ENCODE measurements around the gene PPDPF. TPM values are rescaled to one million over a fixed set of nuclear protein-coding genes. Genes with fewer than 3 reads are reported as not detected.

Gene PPDPF
- total RNA-seq, 1 donor from 2014 or later: 251 TPM

DNA sequence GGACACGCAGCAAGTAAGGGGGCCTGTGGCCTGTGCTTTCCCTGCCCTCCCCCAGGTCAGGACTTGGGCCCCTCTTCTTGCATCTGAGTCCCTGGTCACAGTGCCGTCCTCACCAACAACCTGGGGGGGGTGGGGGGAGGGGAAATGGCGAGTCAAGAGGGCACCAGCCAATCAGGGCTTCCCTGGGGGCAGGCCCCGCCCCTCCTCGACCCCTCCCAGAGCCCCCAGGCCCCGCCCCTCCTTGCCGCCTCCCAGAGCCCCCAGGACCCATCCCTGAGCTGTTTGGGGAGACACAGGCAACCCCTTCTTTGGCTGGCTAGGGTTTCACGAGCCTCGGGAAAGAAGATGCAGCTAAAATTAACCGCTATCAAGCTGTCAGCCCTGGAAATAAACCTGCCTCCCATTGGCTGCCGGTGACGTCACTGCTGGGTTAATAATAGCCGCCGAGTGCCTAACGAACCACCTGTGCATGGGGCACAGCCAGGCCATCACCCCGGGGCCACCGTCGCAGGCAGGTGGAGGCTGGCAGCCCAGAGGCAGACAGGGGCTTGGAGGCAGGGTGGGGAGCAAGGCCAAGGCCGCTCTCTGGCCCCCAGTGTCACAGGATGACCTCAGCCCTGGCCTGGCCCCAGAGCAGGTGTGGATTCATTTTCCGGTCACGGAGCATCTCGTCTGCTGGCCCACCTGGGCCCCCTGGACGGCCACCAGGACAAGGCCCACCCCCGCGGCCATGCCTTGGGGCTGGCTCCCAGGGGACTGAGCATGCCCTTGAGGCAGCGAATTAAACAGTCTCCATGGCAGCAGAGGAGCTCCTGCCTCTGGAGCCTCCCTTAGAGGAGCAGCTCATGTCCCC is 18.5 kb upstream of the PPDPF start:
- Histone ChIP-seq H3K4me1 (ENCODE audit: insufficient read depth, low read length) (no peaks in the 10 kb centered on the region), H3K4me3 (ENCODE audit: insufficient read depth, low read depth, low read length) (no peak overlapping the region), H2AFZ (ENCODE audit: low read depth, low read length) (no peak overlapping the region), H3K79me2 (ENCODE audit: insufficient read depth, low read length) (no peaks in the 10 kb centered on the region), H3K9ac (ENCODE audit: low read length) (no peak overlapping the region), H3K36me3 (ENCODE audit: insufficient read depth, low read length) (no peaks in the 10 kb centered on the region), H3K27ac (ENCODE audit: low read depth, low read length) (no peak overlapping the region), H3K27me3 (ENCODE audit: insufficient read depth, low read length) (peaks cover 14% of the 10 kb centered on the region), H3K4me2 (ENCODE audit: low read length) (peak overlapping the region; percentile 8), H4K20me1 (ENCODE audit: insufficient read depth, low read length) (no peaks in the 10 kb centered on the region), H3K9me3 (ENCODE audit: insufficient read depth, low read depth, low read length) (peaks cover 16% of the 10 kb centered on the region)
- TF ChIP-seq, protein P1, sequence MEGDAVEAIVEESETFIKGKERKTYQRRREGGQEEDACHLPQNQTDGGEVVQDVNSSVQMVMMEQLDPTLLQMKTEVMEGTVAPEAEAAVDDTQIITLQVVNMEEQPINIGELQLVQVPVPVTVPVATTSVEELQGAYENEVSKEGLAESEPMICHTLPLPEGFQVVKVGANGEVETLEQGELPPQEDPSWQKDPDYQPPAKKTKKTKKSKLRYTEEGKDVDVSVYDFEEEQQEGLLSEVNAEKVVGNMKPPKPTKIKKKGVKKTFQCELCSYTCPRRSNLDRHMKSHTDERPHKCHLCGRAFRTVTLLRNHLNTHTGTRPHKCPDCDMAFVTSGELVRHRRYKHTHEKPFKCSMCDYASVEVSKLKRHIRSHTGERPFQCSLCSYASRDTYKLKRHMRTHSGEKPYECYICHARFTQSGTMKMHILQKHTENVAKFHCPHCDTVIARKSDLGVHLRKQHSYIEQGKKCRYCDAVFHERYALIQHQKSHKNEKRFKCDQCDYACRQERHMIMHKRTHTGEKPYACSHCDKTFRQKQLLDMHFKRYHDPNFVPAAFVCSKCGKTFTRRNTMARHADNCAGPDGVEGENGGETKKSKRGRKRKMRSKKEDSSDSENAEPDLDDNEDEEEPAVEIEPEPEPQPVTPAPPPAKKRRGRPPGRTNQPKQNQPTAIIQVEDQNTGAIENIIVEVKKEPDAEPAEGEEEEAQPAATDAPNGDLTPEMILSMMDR (IDR thresholded peaks at IDR 0.05; ENCODE audit: insufficient read depth, low read depth, low read length): no peak
- no peak for TF ChIP-seq EZH2 (IDR thresholded peaks at IDR 0.05; ENCODE audit: insufficient read depth, low read length)
- no peak overlapping the region for H3K4me3 Mint-ChIP-seq (ENCODE audit: unreplicated experiment)
- peaks cover 19% of the 10 kb centered on the region for H3K27me3 Mint-ChIP-seq (ENCODE audit: low read depth, unreplicated experiment)
- no peak overlapping the region for H3K27ac Mint-ChIP-seq (ENCODE audit: unreplicated experiment)
- no peak for FAIRE-seq
- H3K9me3 Mint-ChIP-seq (ENCODE audit: unreplicated experiment): peaks cover 14% of the 10 kb centered on the region
- DNase-seq (ENCODE audit: low read depth): no peak
- no peaks in the 10 kb centered on the region for H3K4me1 Mint-ChIP-seq (ENCODE audit: low read depth, unreplicated experiment)
- no peaks in the 10 kb centered on the region for H3K36me3 Mint-ChIP-seq (ENCODE audit: low read depth, unreplicated experiment)

DNA sequence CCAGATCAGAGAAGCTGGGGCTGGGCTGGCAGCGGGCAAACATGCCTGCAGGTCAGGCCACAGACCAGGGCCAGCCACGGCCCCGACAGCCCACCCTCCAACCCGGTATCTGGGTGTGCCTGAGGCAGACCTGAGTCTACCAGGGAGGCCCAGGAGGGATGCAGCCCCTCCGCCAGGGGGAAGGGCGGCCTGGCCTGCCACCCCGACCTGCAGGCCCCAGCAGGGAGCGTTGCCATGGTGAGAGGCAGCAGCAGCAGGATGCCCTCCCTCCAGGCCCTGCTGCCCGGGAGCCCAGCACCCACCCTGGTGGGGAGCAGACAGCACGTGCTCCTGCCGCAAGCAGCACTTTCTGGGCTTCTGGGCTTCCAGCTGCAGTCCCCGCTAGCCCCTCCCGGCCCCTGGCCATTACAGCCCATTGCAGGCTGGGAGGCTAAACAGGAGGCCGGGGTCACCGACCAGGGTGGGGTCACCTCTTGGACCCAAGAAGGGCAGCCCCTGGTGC is 17.8 kb upstream of the PPDPF start:
- H3K36me3 ChIP-seq (ENCODE audit: insufficient read depth, low read length): no peaks in the 10 kb centered on the region
- no peak overlapping the region for H3K4me3 ChIP-seq (ENCODE audit: insufficient read depth, low read depth, low read length)
- no peaks in the 10 kb centered on the region for H3K79me2 ChIP-seq (ENCODE audit: insufficient read depth, low read length)
- peaks cover 16% of the 10 kb centered on the region for H3K9me3 ChIP-seq (ENCODE audit: insufficient read depth, low read depth, low read length)
- Mint-ChIP-seq H3K4me1 (ENCODE audit: low read depth, unreplicated experiment) (no peaks in the 10 kb centered on the region), H3K27ac (ENCODE audit: unreplicated experiment) (no peak overlapping the region), H3K9me3 (ENCODE audit: unreplicated experiment) (peaks cover 14% of the 10 kb centered on the region), H3K4me3 (ENCODE audit: unreplicated experiment) (no peak overlapping the region), H3K36me3 (ENCODE audit: low read depth, unreplicated experiment) (no peaks in the 10 kb centered on the region), H3K27me3 (ENCODE audit: low read depth, unreplicated experiment) (peaks cover 20% of the 10 kb centered on the region)
- no peak for TF ChIP-seq EZH2 (IDR thresholded peaks at IDR 0.05; ENCODE audit: insufficient read depth, low read length)
- TF ChIP-seq, protein P1 (IDR thresholded peaks at IDR 0.05; ENCODE audit: insufficient read depth, low read depth, low read length): no peak
- DNase-seq (ENCODE audit: low read depth): no peak
- no peak overlapping the region for H3K4me2 ChIP-seq (ENCODE audit: low read length)
- H2AFZ ChIP-seq (ENCODE audit: low read depth, low read length): no peak overlapping the region
- H3K9ac ChIP-seq (ENCODE audit: low read length): no peak overlapping the region
- H3K4me1 ChIP-seq (ENCODE audit: insufficient read depth, low read length): no peaks in the 10 kb centered on the region
- no peak overlapping the region for H3K27ac ChIP-seq (ENCODE audit: low read depth, low read length)
- H3K27me3 ChIP-seq (ENCODE audit: insufficient read depth, low read length): peaks cover 14% of the 10 kb centered on the region
- FAIRE-seq: no peak
- H4K20me1 ChIP-seq (ENCODE audit: insufficient read depth, low read length): no peaks in the 10 kb centered on the region

DNA sequence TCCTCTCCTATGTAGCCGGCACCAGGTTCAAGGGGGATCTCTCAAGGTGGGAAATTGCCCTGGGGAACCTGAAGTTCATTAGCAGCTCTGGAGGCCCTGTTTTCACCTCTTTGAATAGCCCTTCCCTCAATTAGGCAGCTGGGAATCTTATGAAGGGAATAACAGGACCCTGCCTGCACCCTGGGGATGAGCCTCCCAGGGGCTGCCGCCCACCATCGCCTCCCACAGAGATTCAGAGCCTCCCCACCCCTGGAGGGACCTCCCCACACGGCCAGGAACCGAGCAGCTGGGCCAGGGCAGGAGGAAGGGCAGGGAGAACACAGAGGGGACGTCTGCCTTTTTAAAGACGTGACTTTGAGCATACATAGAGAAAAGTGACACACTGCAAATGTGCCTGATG is 17.0 kb upstream of the PPDPF start:
- peaks cover 16% of the 10 kb centered on the region for H3K9me3 ChIP-seq (ENCODE audit: insufficient read depth, low read depth, low read length)
- H3K36me3 Mint-ChIP-seq (ENCODE audit: low read depth, unreplicated experiment): no peaks in the 10 kb centered on the region
- DNase-seq (ENCODE audit: low read depth) (no peak), FAIRE-seq (no peak)
- H3K4me1 ChIP-seq (ENCODE audit: insufficient read depth, low read length): no peaks in the 10 kb centered on the region
- H3K27ac Mint-ChIP-seq (ENCODE audit: unreplicated experiment): no peak overlapping the region
- H3K36me3 ChIP-seq (ENCODE audit: insufficient read depth, low read length): no peaks in the 10 kb centered on the region
- H3K4me1 Mint-ChIP-seq (ENCODE audit: low read depth, unreplicated experiment): no peaks in the 10 kb centered on the region
- H4K20me1 ChIP-seq (ENCODE audit: insufficient read depth, low read length): no peaks in the 10 kb centered on the region
- H3K79me2 ChIP-seq (ENCODE audit: insufficient read depth, low read length): no peaks in the 10 kb centered on the region
- H3K27me3 Mint-ChIP-seq (ENCODE audit: low read depth, unreplicated experiment): peaks cover 23% of the 10 kb centered on the region
- peaks cover 16% of the 10 kb centered on the region for H3K9me3 Mint-ChIP-seq (ENCODE audit: unreplicated experiment)
- H3K4me2 ChIP-seq (ENCODE audit: low read length): no peak overlapping the region
- no peak overlapping the region for H2AFZ ChIP-seq (ENCODE audit: low read depth, low read length)
- H3K4me3 ChIP-seq (ENCODE audit: insufficient read depth, low read depth, low read length): no peak overlapping the region
- H3K27me3 ChIP-seq (ENCODE audit: insufficient read depth, low read length): peaks cover 12% of the 10 kb centered on the region
- no peak overlapping the region for H3K4me3 Mint-ChIP-seq (ENCODE audit: unreplicated experiment)
- H3K9ac ChIP-seq (ENCODE audit: low read length): no peak overlapping the region
- TF ChIP-seq, protein P1 (IDR thresholded peaks at IDR 0.05; ENCODE audit: insufficient read depth, low read depth, low read length): no peak
- no peak for TF ChIP-seq EZH2 (IDR thresholded peaks at IDR 0.05; ENCODE audit: insufficient read depth, low read length)
- no peak overlapping the region for H3K27ac ChIP-seq (ENCODE audit: low read depth, low read length)

All from astrocyte (in vitro differentiated cells and primary cell).